Breast epithelium (tissue), 4 donors: ENCODE data around the gene ALX1. TPM values are rescaled to one million over a fixed set of nuclear protein-coding genes. Genes with fewer than 3 reads are reported as not detected.
A peak's percentile ranks its signal among the peaks of the same experiment; 100 is the strongest.

ENCODE experiments used
- DNase-seq, 2 donors: peaks; one replicate each; pipeline ENCODE4 v3.0.0-alpha.2; 2019; ENCODE audit warnings: low spot score in 2 of 2
- H3K27ac ChIP-seq, 2 donors: fragments of 200-600 bp; sonication (generic) in 1 of 2; one replicate each; pipeline ENCODE4 v1.5.1; 2016 to 2019; ENCODE audit warnings: mild to moderate bottlenecking in 1 of 2
- H3K27me3 ChIP-seq, 2 donors: fragments of 200-600 bp; sonication (generic) in 1 of 2; one replicate each; pipeline versions ENCODE4 v1.5.1 to v1.6.0; 2017 to 2019; ENCODE audit warnings: control low read depth in 1 of 2, mild to moderate bottlenecking in 1 of 2
- H3K36me3 ChIP-seq: fragments of 200-600 bp; one replicate; pipeline ENCODE4 v1.5.1; 2019
- H3K4me1 ChIP-seq, 2 donors: fragments of 200-600 bp; sonication (generic); one replicate each; pipeline ENCODE4 v1.5.1; 2016 to 2019; ENCODE audit warnings: control low read depth in 1 of 2
- H3K4me3 ChIP-seq, 3 donors: fragments of 200-600 bp; sonication (generic); 1 replicate in 2 of 3; 2 replicates in 1 of 3; pipeline ENCODE4 v1.5.1; 2016 to 2019; ENCODE audit warnings: mild to moderate bottlenecking in 3 of 3, moderate library complexity in 2 of 3
- H3K9me3 ChIP-seq, 2 donors: fragments of 200-600 bp; sonication (generic) in 1 of 2; one replicate each; pipeline ENCODE4 v1.5.1; 2016 to 2019; ENCODE audit warnings: control low read depth in 1 of 2
- POLR2A ChIP-seq: fragments of 450-650 bp; IDR thresholded peaks from one replicate; pipeline ENCODE4 v1.6.1; 2016; ENCODE audit warnings: antibody characterized with exemption, mild to moderate bottlenecking, moderate library complexity
- POLR2AphosphoS5 ChIP-seq, 3 donors: sonication (generic); formaldehyde crosslinking; IDR thresholded peaks; one replicate each; pipeline ENCODE4 v1.6.1; 2017; ENCODE audit warnings: antibody characterized with exemption in 3 of 3
- intact Hi-C: fragments of 100-400 bp; cut with DNase I; formaldehyde crosslinking; loops from one replicate; pipeline ENCODE4 v1.15.1; 2023; ENCODE audit warnings: low total_unique reads
- total RNA-seq, 3 donors: library from RNA; depleted of rRNA; stranded (reverse); fragments of >200 nt; gene quantifications; one replicate each; pipeline ENCODE4 v1.1.0, GENCODE V29; 2016
- TF ChIP-seq, protein P1 (sequence below), 3 donors: fragments of 450-650 bp; IDR thresholded peaks; one replicate each; pipeline ENCODE4 v1.5.1; 2016 to 2017; ENCODE audit warnings: antibody characterized with exemption in 3 of 3, mild to moderate bottlenecking in 3 of 3, moderate library complexity in 3 of 3

ALX1 gene
- 1 to 10 TPM in 1 of 3 donors, not detected in 2; 2.9 TPM for total RNA-seq

GRCh38 chr12:85280165-85280983 is at the start of gene ALX1:
Gene ALX1 (plus strand): TSS chr12:85280220. CDS start chr12:85280262, 42 bp downstream.
- no peak for DNase-seq
- Histone ChIP-seq H3K4me3 (peak within 1 kb of the TSS; percentile 30 to 61 (median 53)), H3K36me3 (no peaks in the 10 kb centered on the region), H3K9me3 (peaks cover 0 to 20% of the 10 kb centered on the region in 2 donors), H3K27me3 (peaks cover 0 to 89% of the 10 kb centered on the region in 2 donors), H3K27ac (no peak within 1 kb of the TSS), H3K4me1 (no peaks in the 10 kb centered on the region)
- no peak for TF ChIP-seq POLR2A
- TF ChIP-seq POLR2AphosphoS5 (IDR thresholded peaks at IDR 0.05): no peak
- TF ChIP-seq, protein P1, sequence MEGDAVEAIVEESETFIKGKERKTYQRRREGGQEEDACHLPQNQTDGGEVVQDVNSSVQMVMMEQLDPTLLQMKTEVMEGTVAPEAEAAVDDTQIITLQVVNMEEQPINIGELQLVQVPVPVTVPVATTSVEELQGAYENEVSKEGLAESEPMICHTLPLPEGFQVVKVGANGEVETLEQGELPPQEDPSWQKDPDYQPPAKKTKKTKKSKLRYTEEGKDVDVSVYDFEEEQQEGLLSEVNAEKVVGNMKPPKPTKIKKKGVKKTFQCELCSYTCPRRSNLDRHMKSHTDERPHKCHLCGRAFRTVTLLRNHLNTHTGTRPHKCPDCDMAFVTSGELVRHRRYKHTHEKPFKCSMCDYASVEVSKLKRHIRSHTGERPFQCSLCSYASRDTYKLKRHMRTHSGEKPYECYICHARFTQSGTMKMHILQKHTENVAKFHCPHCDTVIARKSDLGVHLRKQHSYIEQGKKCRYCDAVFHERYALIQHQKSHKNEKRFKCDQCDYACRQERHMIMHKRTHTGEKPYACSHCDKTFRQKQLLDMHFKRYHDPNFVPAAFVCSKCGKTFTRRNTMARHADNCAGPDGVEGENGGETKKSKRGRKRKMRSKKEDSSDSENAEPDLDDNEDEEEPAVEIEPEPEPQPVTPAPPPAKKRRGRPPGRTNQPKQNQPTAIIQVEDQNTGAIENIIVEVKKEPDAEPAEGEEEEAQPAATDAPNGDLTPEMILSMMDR (IDR thresholded peaks at IDR 0.05): no peak
- intact Hi-C loops: no loop called here

GRCh38 chr12:85237327-85237726 is 42.7 kb upstream of the ALX1 start:
- TF ChIP-seq, protein P1 (IDR thresholded peaks at IDR 0.05): no peak
- TF ChIP-seq POLR2A: no peak
- no peak for TF ChIP-seq POLR2AphosphoS5 (IDR thresholded peaks at IDR 0.05)
- no peak for DNase-seq
- no peak overlapping the region for H3K4me3 ChIP-seq
- no peak overlapping the region for H3K27ac ChIP-seq
- intact Hi-C loops: no loop called here
- no peaks in the 10 kb centered on the region for H3K36me3 ChIP-seq
- H3K27me3 ChIP-seq: no peaks in the 10 kb centered on the region
- no peaks in the 10 kb centered on the region for H3K4me1 ChIP-seq
- H3K9me3 ChIP-seq: no peaks in the 10 kb centered on the region

- TF ChIP-seq, protein P1 (IDR thresholded peaks at IDR 0.05): no peak
- no peak for TF ChIP-seq POLR2A
- TF ChIP-seq POLR2AphosphoS5 (IDR thresholded peaks at IDR 0.05): no peak
Observed at GRCh38 chr12:85244561-85244960, 35.5 kb upstream of the ALX1 start.

DNA sequence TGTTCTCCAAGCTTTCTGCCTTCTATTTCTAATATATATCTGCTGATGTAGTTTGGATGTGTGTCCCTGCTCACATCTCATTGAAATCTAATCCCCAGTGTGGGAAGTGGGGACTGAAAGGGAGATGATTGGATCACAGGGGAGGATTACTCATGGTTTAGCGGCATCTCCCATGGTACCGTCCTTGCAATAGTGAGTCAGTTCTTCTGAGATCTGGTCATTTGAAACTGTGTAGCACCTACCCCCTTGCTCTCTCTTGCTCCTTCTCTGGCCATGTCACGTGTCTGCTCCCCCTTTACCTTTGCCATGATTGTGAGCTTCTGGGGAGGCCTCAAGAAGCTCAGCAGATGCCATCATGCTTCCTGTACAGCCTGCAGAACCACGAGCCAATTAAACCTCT is 26.2 kb upstream of the ALX1 start:
- Histone ChIP-seq H3K4me3 (no peak overlapping the region), H3K4me1 (no peaks in the 10 kb centered on the region), H3K9me3 (no peaks in the 10 kb centered on the region), H3K27ac (no peak overlapping the region), H3K36me3 (no peaks in the 10 kb centered on the region), H3K27me3 (no peaks in the 10 kb centered on the region)
- intact Hi-C loops: no loop called here
- no peak for DNase-seq
- TF ChIP-seq, protein P1 (IDR thresholded peaks at IDR 0.05): no peak
- TF ChIP-seq POLR2AphosphoS5 (IDR thresholded peaks at IDR 0.05) (no peak), POLR2A (no peak)

More at GRCh38 chr12:85244561-85244960, 35.5 kb upstream of the ALX1 start:
- no peak for DNase-seq
- Histone ChIP-seq H3K36me3 (no peaks in the 10 kb centered on the region), H3K27ac (no peak overlapping the region), H3K27me3 (no peaks in the 10 kb centered on the region), H3K9me3 (no peaks in the 10 kb centered on the region), H3K4me1 (no peaks in the 10 kb centered on the region), H3K4me3 (no peak overlapping the region)
- intact Hi-C loops: no loop called here

GRCh38 chr12:85257671-85258070 is 22.3 kb upstream of the ALX1 start:
- no peak for DNase-seq
- TF ChIP-seq POLR2AphosphoS5 (IDR thresholded peaks at IDR 0.05) (no peak), POLR2A (no peak)
- TF ChIP-seq, protein P1 (IDR thresholded peaks at IDR 0.05): no peak
- intact Hi-C loops: no loop called here
- H3K27me3 ChIP-seq: no peaks in the 10 kb centered on the region
- no peaks in the 10 kb centered on the region for H3K4me1 ChIP-seq
- H3K36me3 ChIP-seq: no peaks in the 10 kb centered on the region
- no peak overlapping the region for H3K27ac ChIP-seq
- no peak overlapping the region for H3K4me3 ChIP-seq
- no peaks in the 10 kb centered on the region for H3K9me3 ChIP-seq
